RWPE2 (cell line): ENCODE measurements around the gene HSD17B8.
A peak's percentile ranks its signal among the peaks of the same experiment; 100 is the strongest.

Experiments
- ATAC-seq: fragments of 200-7000 bp; cut with Tn5 transposase; 3 replicates; pipeline ENCODE4 v1.9.1; 2021; ENCODE audit warnings: low read depth
- DNase-seq: peaks from one replicate; pipeline ENCODE4 v3.0.0-alpha.2; 2020; ENCODE audit warnings: low spot score
- H3K27ac ChIP-seq: fragments of 450-650 bp; 2 replicates; pipeline ENCODE4 v1.5.1; 2017; ENCODE audit warnings: mild to moderate bottlenecking; ENCODE audit not compliant: poor library complexity, severe bottlenecking
- H3K27me3 ChIP-seq: fragments of 250-450 bp; sonication (Bioruptor Pico); 2 replicates; pipeline ENCODE4 v1.5.1; 2021; ENCODE audit warnings: mild to moderate bottlenecking, moderate library complexity; ENCODE audit not compliant: insufficient read depth, poor library complexity, severe bottlenecking
- H3K36me3 ChIP-seq: fragments of 250-450 bp; sonication (Bioruptor Pico); 2 replicates; pipeline ENCODE4 v1.5.1; 2020; ENCODE audit warnings: low read depth, mild to moderate bottlenecking, moderate library complexity
- H3K4me1 ChIP-seq: fragments of 250-450 bp; sonication (Bioruptor Pico); 2 replicates; pipeline ENCODE4 v1.5.1; 2021; ENCODE audit warnings: mild to moderate bottlenecking, moderate library complexity; ENCODE audit not compliant: insufficient read depth, poor library complexity, severe bottlenecking
- H3K4me3 ChIP-seq: fragments of 250-450 bp; sonication (Bioruptor Pico); 2 replicates; pipeline ENCODE4 v1.5.1; 2021; ENCODE audit warnings: mild to moderate bottlenecking, moderate library complexity; ENCODE audit not compliant: severe bottlenecking
- H3K9me3 ChIP-seq: fragments of 250-450 bp; sonication (Bioruptor Pico); 2 replicates; pipeline ENCODE4 v1.5.1; 2021; ENCODE audit warnings: mild to moderate bottlenecking, moderate library complexity; ENCODE audit not compliant: severe bottlenecking
- TF ChIP-seq, protein P1 (sequence below): fragments of 450-650 bp; IDR thresholded peaks from one replicate; pipeline ENCODE4 v1.5.1; 2017; ENCODE audit warnings: mild to moderate bottlenecking, moderate library complexity; ENCODE audit not compliant: poor library complexity, severe bottlenecking

HSD17B8 gene

GRCh38 chr6:33199687-33200218 is 4.7 kb upstream of the HSD17B8 start:
- DNase-seq (no peak), ATAC-seq (peak; percentile 11)
- peak overlapping the region; percentile 81 for H3K4me3 ChIP-seq
- TF ChIP-seq, protein P1, sequence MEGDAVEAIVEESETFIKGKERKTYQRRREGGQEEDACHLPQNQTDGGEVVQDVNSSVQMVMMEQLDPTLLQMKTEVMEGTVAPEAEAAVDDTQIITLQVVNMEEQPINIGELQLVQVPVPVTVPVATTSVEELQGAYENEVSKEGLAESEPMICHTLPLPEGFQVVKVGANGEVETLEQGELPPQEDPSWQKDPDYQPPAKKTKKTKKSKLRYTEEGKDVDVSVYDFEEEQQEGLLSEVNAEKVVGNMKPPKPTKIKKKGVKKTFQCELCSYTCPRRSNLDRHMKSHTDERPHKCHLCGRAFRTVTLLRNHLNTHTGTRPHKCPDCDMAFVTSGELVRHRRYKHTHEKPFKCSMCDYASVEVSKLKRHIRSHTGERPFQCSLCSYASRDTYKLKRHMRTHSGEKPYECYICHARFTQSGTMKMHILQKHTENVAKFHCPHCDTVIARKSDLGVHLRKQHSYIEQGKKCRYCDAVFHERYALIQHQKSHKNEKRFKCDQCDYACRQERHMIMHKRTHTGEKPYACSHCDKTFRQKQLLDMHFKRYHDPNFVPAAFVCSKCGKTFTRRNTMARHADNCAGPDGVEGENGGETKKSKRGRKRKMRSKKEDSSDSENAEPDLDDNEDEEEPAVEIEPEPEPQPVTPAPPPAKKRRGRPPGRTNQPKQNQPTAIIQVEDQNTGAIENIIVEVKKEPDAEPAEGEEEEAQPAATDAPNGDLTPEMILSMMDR: no peak
- H3K27ac ChIP-seq: peak overlapping the region; percentile 76
- peaks cover 62% of the 10 kb centered on the region for H3K36me3 ChIP-seq
- H3K4me1 ChIP-seq: peaks cover 7% of the 10 kb centered on the region
- H3K9me3 ChIP-seq: no peaks in the 10 kb centered on the region
- no peaks in the 10 kb centered on the region for H3K27me3 ChIP-seq

DNA sequence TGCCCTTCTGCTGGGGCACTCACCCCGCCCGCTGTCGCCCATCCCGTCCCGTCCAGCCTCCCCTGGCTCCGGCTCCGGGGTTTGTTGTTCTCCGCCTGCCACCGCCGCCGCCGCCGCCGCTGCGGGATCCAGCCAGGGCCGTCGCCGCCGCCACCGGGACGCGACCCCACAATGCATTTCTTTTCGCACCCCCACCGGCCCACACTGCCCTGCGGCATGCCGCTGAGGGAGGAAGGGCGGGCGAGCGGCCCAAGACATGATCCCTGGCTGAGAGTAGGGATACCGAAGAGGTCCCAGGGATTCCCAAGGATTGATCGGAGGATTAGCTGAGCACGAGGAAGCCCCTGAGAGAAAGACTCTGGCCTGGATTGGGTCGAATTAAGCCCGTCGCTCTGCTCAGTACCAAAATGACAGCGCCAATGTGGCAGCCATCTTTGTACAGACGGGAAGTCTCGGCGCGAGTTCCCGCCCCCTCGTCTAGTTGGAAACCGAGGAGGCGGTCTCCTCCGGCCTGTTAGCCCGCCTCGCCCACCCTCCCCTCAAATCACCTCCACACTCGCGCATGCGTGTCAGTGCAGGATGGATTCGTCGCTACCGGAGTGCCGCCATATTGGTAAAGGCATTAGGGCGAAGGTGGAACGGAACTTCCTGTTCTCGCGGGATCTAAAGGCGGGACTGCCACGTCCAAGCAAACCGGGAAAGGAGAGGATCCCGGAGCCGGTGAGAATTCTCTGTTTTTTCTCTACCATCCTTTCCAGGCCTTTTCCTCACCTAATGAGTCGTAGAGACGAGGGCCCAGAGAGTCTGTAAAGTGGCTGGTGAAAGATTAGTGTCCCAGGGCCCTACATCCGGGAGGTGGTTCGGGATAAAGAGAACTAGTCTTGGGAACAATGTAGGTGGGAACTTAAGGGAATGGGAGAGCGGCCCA is 4.0 kb upstream of the HSD17B8 start, which contains the start of the genes RXRB and SLC39A7:
RXRB (minus strand) TSS at position 447 of the 928 bp plus-strand sequence; CDS start at position 258, 189 bp downstream.
SLC39A7 (plus strand) TSS at position 649 of the 928 bp plus-strand sequence. CDS start 379 bp downstream, outside the sequence.
- peak; percentile 57 for ATAC-seq
- TF ChIP-seq, protein P1: no peak
- H3K4me1 ChIP-seq: peaks cover 11% of the 10 kb centered on the region

DNA sequence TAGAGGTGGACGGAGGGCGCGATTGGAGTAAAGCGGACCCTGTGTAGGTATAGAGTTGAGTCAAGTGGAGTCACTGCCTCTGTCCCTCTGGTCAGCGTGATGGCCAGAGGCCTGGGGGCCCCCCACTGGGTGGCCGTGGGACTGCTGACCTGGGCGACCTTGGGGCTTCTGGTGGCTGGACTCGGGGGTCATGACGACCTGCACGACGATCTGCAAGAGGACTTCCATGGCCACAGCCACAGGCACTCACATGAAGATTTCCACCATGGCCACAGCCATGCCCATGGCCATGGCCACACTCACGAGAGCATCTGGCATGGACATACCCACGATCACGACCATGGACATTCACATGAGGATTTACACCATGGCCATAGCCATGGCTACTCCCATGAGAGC is 3.3 kb upstream of the HSD17B8 start:
- no peak for ATAC-seq
- TF ChIP-seq, protein P1: no peak

More for the DNA sequence above, 4.0 kb upstream of the HSD17B8 start, which contains the start of the genes RXRB and SLC39A7:
- Histone ChIP-seq H3K9me3 (no peaks in the 10 kb centered on the region), H3K27me3 (no peaks in the 10 kb centered on the region), H3K4me3 (peak within 1 kb of the TSS; percentile 81), H3K27ac (peak within 1 kb of the TSS; percentile 76), H3K36me3 (peaks cover 58% of the 10 kb centered on the region)
- DNase-seq: peak; percentile 99

GRCh38 chr6:33201935-33202334 is 2.5 kb upstream of the HSD17B8 start:
- Histone ChIP-seq H3K36me3 (peaks cover 44% of the 10 kb centered on the region), H3K27ac (no peak overlapping the region), H3K4me3 (peak overlapping the region; percentile 81), H3K27me3 (no peaks in the 10 kb centered on the region), H3K9me3 (no peaks in the 10 kb centered on the region), H3K4me1 (peaks cover 26% of the 10 kb centered on the region)
- DNase-seq (no peak), ATAC-seq (no peak)
- TF ChIP-seq, protein P1: no peak

More for the DNA sequence above, 3.3 kb upstream of the HSD17B8 start:
- no peaks in the 10 kb centered on the region for H3K9me3 ChIP-seq
- peak overlapping the region; percentile 76 for H3K27ac ChIP-seq
- DNase-seq: no peak
- H3K4me1 ChIP-seq: peaks cover 18% of the 10 kb centered on the region
- H3K36me3 ChIP-seq: peaks cover 52% of the 10 kb centered on the region
- H3K4me3 ChIP-seq: peak overlapping the region; percentile 81
- no peaks in the 10 kb centered on the region for H3K27me3 ChIP-seq
